ENCODE data around the gene ASXL1. TPM values are rescaled to one million over a fixed set of nuclear protein-coding genes. Genes with fewer than 3 reads are reported as not detected.

Gene ASXL1
- total and polyA plus RNA-seq, 9 of the 15 experiments (the other 6 are each of a cell fraction or from before 2014, with no cell fraction given), result 6.5 to 65.3 (median 32.3) TPM

GRCh38 chr20:32357869-32358631, at the start of gene ASXL1 (continued):
- TF ChIP-seq E2F4 (CRISPR knock-in tag; IDR thresholded peaks at IDR 0.05; ENCODE audit: low read depth), result peak; percentile 83; the same call in 1 of the 2 replicates
- no peak for TF ChIP-seq HMG20A (CRISPR knock-in tag; conservative IDR thresholded peaks at IDR 0.05)
- TF ChIP-seq RBM22 (IDR thresholded peaks at IDR 0.05; ENCODE audit: low read depth, low read length, poor library complexity, severe bottlenecking), result peak; percentile 63
- peak; percentile 66; the same call in 1 of the 2 replicates for TF ChIP-seq POLR2H (tag; IDR thresholded peaks at IDR 0.05; ENCODE audit: low read depth)
- no peak for TF ChIP-seq CHD1 (IDR thresholded peaks at IDR 0.05; ENCODE audit: low read length)
- TF ChIP-seq, protein P1, sequence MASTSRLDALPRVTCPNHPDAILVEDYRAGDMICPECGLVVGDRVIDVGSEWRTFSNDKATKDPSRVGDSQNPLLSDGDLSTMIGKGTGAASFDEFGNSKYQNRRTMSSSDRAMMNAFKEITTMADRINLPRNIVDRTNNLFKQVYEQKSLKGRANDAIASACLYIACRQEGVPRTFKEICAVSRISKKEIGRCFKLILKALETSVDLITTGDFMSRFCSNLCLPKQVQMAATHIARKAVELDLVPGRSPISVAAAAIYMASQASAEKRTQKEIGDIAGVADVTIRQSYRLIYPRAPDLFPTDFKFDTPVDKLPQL (IDR thresholded peaks at IDR 0.05; ENCODE audit: extremely low read depth, insufficient read length), result no peak
- TF ChIP-seq, protein P2, sequence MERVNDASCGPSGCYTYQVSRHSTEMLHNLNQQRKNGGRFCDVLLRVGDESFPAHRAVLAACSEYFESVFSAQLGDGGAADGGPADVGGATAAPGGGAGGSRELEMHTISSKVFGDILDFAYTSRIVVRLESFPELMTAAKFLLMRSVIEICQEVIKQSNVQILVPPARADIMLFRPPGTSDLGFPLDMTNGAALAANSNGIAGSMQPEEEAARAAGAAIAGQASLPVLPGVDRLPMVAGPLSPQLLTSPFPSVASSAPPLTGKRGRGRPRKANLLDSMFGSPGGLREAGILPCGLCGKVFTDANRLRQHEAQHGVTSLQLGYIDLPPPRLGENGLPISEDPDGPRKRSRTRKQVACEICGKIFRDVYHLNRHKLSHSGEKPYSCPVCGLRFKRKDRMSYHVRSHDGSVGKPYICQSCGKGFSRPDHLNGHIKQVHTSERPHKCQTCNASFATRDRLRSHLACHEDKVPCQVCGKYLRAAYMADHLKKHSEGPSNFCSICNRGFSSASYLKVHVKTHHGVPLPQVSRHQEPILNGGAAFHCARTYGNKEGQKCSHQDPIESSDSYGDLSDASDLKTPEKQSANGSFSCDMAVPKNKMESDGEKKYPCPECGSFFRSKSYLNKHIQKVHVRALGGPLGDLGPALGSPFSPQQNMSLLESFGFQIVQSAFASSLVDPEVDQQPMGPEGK (CRISPR knock-in tag; IDR thresholded peaks at IDR 0.05; ENCODE audit: borderline replicate concordance), result no peak
- TF ChIP-seq GTF2E2 (tag; IDR thresholded peaks at IDR 0.05), result peak; percentile 36; the same call in 1 of the 2 replicates
- TF ChIP-seq ZBED1 (IDR thresholded peaks at IDR 0.05), result peak; percentile 47
- no peak for TF ChIP-seq PHF20 (IDR thresholded peaks at IDR 0.05; ENCODE audit: partially characterized antibody)
- no peak for TF ChIP-seq GTF2A2 (tag; IDR thresholded peaks at IDR 0.05)
- 0 out of 4 replicates have a peak, but pooled peaks of 1 of the 2 experiments have one; percentile 14 for TF ChIP-seq TRIM24 (IDR thresholded peaks at IDR 0.05)
- TF ChIP-seq FOXK2 (conservative IDR thresholded peaks at IDR 0.05 in 1 of 2, IDR thresholded peaks at IDR 0.05 in 1 of 2; ENCODE audit: low read depth in 2 of 2), result no peak
- no peak for TF ChIP-seq RFX1 (IDR thresholded peaks at IDR 0.05)
- peak; percentile 64 for TF ChIP-seq U2AF1 (optimal IDR thresholded peaks at IDR 0.05; ENCODE audit: low read depth, low read length)
- no peak for TF ChIP-seq TAF15 (IDR thresholded peaks at IDR 0.05; ENCODE audit: low read depth, low read length)
- TF ChIP-seq, protein P3, sequence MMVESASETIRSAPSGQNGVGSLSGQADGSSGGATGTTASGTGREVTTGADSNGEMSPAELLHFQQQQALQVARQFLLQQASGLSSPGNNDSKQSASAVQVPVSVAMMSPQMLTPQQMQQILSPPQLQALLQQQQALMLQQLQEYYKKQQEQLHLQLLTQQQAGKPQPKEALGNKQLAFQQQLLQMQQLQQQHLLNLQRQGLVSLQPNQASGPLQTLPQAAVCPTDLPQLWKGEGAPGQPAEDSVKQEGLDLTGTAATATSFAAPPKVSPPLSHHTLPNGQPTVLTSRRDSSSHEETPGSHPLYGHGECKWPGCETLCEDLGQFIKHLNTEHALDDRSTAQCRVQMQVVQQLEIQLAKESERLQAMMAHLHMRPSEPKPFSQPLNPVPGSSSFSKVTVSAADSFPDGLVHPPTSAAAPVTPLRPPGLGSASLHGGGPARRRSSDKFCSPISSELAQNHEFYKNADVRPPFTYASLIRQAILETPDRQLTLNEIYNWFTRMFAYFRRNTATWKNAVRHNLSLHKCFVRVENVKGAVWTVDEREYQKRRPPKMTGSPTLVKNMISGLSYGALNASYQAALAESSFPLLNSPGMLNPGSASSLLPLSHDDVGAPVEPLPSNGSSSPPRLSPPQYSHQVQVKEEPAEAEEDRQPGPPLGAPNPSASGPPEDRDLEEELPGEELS (CRISPR knock-in tag; IDR thresholded peaks at IDR 0.05; ENCODE audit: borderline replicate concordance), result no peak
- peak; percentile 78 for TF ChIP-seq GMEB1 (CRISPR knock-in tag; IDR thresholded peaks at IDR 0.05)
- peak; percentile 97 for TF ChIP-seq NR2C2 (CRISPR knock-in tag; IDR thresholded peaks at IDR 0.05)
- TF ChIP-seq NR2C2 (tag; IDR thresholded peaks at IDR 0.05), result peak; percentile 100
